ENCODE results near the gene OR51D1. TPM values are rescaled to one million over a fixed set of nuclear protein-coding genes. Genes with fewer than 3 reads are reported as not detected.

OR51D1 gene
- total RNA-seq, 1 experiment from 2014 or later: not detected

DNA sequence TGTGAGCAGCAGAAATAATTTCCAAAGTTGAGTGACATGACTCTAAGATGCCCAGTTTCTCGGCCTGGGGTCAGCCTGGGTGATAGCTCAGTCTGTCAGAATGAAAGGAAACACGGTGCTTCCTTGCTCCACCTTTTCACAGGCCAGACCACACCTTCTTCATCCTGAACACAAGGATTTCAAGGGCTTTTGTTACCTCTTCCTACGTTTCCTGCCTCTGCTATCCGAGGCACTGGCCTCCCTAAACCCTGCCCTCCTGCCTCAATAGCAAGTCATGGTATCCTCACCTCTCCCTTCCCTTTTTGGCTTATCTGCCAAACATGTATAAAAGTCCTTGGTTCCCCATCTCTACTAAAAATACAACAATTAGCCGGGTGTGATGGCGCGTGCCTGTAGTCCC is 4.8 kb downstream of the OR51D1 start:
- no peak overlapping the region for H3K4me3 Mint-ChIP-seq (ENCODE audit: low read depth, unreplicated experiment)
- intact Hi-C loops (cut with micrococcal nuclease; ENCODE audit: unreplicated experiment): no loop called here
- H3K9me3 Mint-ChIP-seq (ENCODE audit: low read depth, unreplicated experiment): no peaks in the 10 kb centered on the region
- no peak for DNase-seq
- no peaks in the 10 kb centered on the region for H3K36me3 Mint-ChIP-seq (ENCODE audit: insufficient read depth, unreplicated experiment)
- CTCF ChIA-PET: no interaction called here
- H3K4me1 Mint-ChIP-seq (ENCODE audit: low read depth, unreplicated experiment): no peaks in the 10 kb centered on the region
- no TSS peak for BruUV-seq (replicated peaks)
- H3K27ac Mint-ChIP-seq (ENCODE audit: unreplicated experiment): no peak overlapping the region
- no peak for TF ChIP-seq CTCF (IDR thresholded peaks at IDR 0.05; ENCODE audit: unreplicated experiment)
- peaks cover 60% of the 10 kb centered on the region for H3K27me3 Mint-ChIP-seq (ENCODE audit: unreplicated experiment)

- TF ChIP-seq CTCF (IDR thresholded peaks at IDR 0.05; ENCODE audit: unreplicated experiment): no peak
- intact Hi-C loops (cut with micrococcal nuclease; ENCODE audit: unreplicated experiment): no loop called here
- Mint-ChIP-seq H3K27ac (ENCODE audit: unreplicated experiment) (no peak overlapping the region), H3K27me3 (ENCODE audit: unreplicated experiment) (peaks cover 60% of the 10 kb centered on the region), H3K36me3 (ENCODE audit: insufficient read depth, unreplicated experiment) (no peaks in the 10 kb centered on the region), H3K4me3 (ENCODE audit: low read depth, unreplicated experiment) (no peak overlapping the region), H3K9me3 (ENCODE audit: low read depth, unreplicated experiment) (no peaks in the 10 kb centered on the region), H3K4me1 (ENCODE audit: low read depth, unreplicated experiment) (no peaks in the 10 kb centered on the region)
- CTCF ChIA-PET: no interaction called here
- DNase-seq: no peak
- no TSS peak for BruUV-seq (replicated peaks)
These were observed 5.8 kb downstream of the OR51D1 start for GRCh38 chr11:4643076-4643475.

GRCh38 chr11:4643682-4644081 is 6.4 kb downstream of the OR51D1 start, which contains the start of gene OR51E1:
TSS of gene OR51E1 (plus strand) at chr11:4643982. CDS start at chr11:4652527, 8,545 bp downstream.
- H3K27ac Mint-ChIP-seq (ENCODE audit: unreplicated experiment): no peak within 1 kb of the TSS
- H3K36me3 Mint-ChIP-seq (ENCODE audit: insufficient read depth, unreplicated experiment): no peaks in the 10 kb centered on the region
- H3K9me3 Mint-ChIP-seq (ENCODE audit: low read depth, unreplicated experiment): no peaks in the 10 kb centered on the region
- no peak for TF ChIP-seq CTCF (IDR thresholded peaks at IDR 0.05; ENCODE audit: unreplicated experiment)
- CTCF ChIA-PET: no interaction called here
- intact Hi-C loops (cut with micrococcal nuclease; ENCODE audit: unreplicated experiment): no loop called here
- H3K27me3 Mint-ChIP-seq (ENCODE audit: unreplicated experiment): peaks cover 60% of the 10 kb centered on the region
- no peak for DNase-seq
- BruUV-seq (replicated peaks): no TSS peak
- no peaks in the 10 kb centered on the region for H3K4me1 Mint-ChIP-seq (ENCODE audit: low read depth, unreplicated experiment)
- H3K4me3 Mint-ChIP-seq (ENCODE audit: low read depth, unreplicated experiment): no peak within 1 kb of the TSS

DNA sequence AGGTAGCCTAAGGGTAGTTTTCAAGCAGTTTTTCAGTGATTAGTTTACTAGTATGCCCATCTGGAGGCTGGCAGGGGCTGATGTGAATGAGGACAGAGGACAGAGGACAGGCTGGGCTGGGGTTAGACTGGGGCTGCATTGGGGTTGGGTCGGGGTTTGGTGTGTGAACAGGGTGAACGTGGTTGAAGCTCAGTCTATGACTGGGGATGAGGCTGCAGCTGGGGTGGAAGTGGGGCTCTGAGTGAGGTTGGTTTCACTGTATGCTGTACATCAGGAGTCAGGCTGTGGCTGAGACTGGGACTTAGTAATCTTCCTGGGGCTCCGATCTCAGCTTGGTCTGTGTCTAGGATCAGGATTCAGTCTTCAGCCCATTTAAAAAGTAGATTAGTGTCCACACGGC is 7.0 kb downstream of the OR51D1 start:
- Mint-ChIP-seq H3K4me1 (ENCODE audit: low read depth, unreplicated experiment) (no peaks in the 10 kb centered on the region), H3K4me3 (ENCODE audit: low read depth, unreplicated experiment) (no peak overlapping the region), H3K9me3 (ENCODE audit: low read depth, unreplicated experiment) (no peaks in the 10 kb centered on the region), H3K27me3 (ENCODE audit: unreplicated experiment) (peaks cover 60% of the 10 kb centered on the region), H3K36me3 (ENCODE audit: insufficient read depth, unreplicated experiment) (no peaks in the 10 kb centered on the region), H3K27ac (ENCODE audit: unreplicated experiment) (no peak overlapping the region)
- no TSS peak for BruUV-seq (replicated peaks)
- intact Hi-C loops (cut with micrococcal nuclease; ENCODE audit: unreplicated experiment): no loop called here
- no peak for TF ChIP-seq CTCF (IDR thresholded peaks at IDR 0.05; ENCODE audit: unreplicated experiment)
- CTCF ChIA-PET: no interaction called here
- DNase-seq: no peak

Measured in Calu3 (cell line).